Measurements from ENCODE around the gene ROBO3. TPM values are rescaled to one million over a fixed set of nuclear protein-coding genes. Genes with fewer than 3 reads are reported as not detected.

Gene ROBO3
- total RNA-seq, 4 donors from 2014 or later = 1.9 to 5.3 (median 3.3) TPM

GRCh38 chr11:124896071-124896750, 31.0 kb downstream of the ROBO3 start:
- WGBS, 2 donors = 75 to 81% methylated on average over 13 to 16 of the region's 16 CpGs
- DNase-seq (ENCODE audit: low spot score in 2 of 2) = peak in 1 of 2 donors; percentile 83
- H3K4me3 ChIP-seq (ENCODE audit: low read depth, poor library complexity, severe bottlenecking) = no peak overlapping the region
- intact Hi-C loops (cut with DNase I; ENCODE audit: low total_unique reads) = no loop called here
- TF ChIP-seq CTCF (IDR thresholded peaks at IDR 0.05) (no peak), POLR2A (IDR thresholded peaks at IDR 0.05) (no peak)

- no peak for TF ChIP-seq CTCF (IDR thresholded peaks at IDR 0.05)
- TF ChIP-seq POLR2A (IDR thresholded peaks at IDR 0.05) = no peak
- peak in 1 of 2 donors; percentile 84 for DNase-seq (ENCODE audit: low spot score in 2 of 2)
- intact Hi-C loops (cut with DNase I; ENCODE audit: low total_unique reads) = no loop called here
- peak overlapping the region; percentile 2 for H3K4me3 ChIP-seq (ENCODE audit: low read depth, poor library complexity, severe bottlenecking)
- WGBS, 2 donors = 44 to 63% methylated on average over 9 of the region's 9 CpGs
These were observed 31.7 kb downstream of the ROBO3 start for GRCh38 chr11:124896821-124897391.

GRCh38 chr11:124897674-124898262, 32.5 kb downstream of the ROBO3 start, which contains the start of gene ROBO4:
TSS of gene ROBO4 (minus strand) at chr11:124897865. CDS start at chr11:124897795, 70 bp downstream.
- 48 to 68% methylated on average over 12 of the region's 12 CpGs for WGBS, 2 donors
- peak within 1 kb of the TSS; percentile 2 for H3K4me3 ChIP-seq (ENCODE audit: low read depth, poor library complexity, severe bottlenecking)
- TF ChIP-seq CTCF (IDR thresholded peaks at IDR 0.05) (no peak), POLR2A (IDR thresholded peaks at IDR 0.05) (no peak)
- DNase-seq (ENCODE audit: low spot score in 2 of 2) = peak in 1 of 2 donors; percentile 90
- intact Hi-C loops (cut with DNase I; ENCODE audit: low total_unique reads) = no loop called here

- H3K4me3 ChIP-seq (ENCODE audit: low read depth, poor library complexity, severe bottlenecking) = no peak overlapping the region
- TF ChIP-seq POLR2A (IDR thresholded peaks at IDR 0.05) (no peak), CTCF (IDR thresholded peaks at IDR 0.05) (no peak)
- intact Hi-C loops (cut with DNase I; ENCODE audit: low total_unique reads) = no loop called here
- WGBS, 2 donors = 36 to 42% methylated on average over 3 of the region's 3 CpGs
- DNase-seq (ENCODE audit: low spot score in 2 of 2) = peak in 1 of 2 donors; percentile 82
These were observed 33.0 kb downstream of the ROBO3 start for GRCh38 chr11:124898263-124898680.

GRCh38 chr11:124898711-124899110, 33.5 kb downstream of the ROBO3 start:
- 39 to 41% methylated on average over 5 of the region's 5 CpGs for WGBS, 2 donors
- TF ChIP-seq CTCF (IDR thresholded peaks at IDR 0.05) (no peak), POLR2A (IDR thresholded peaks at IDR 0.05) (no peak)
- peak in 1 of 2 donors; percentile 84 for DNase-seq (ENCODE audit: low spot score in 2 of 2)
- intact Hi-C loops (cut with DNase I; ENCODE audit: low total_unique reads) = no loop called here
- no peak overlapping the region for H3K4me3 ChIP-seq (ENCODE audit: low read depth, poor library complexity, severe bottlenecking)

Measured in lower leg skin (tissue), 4 donors.